Colonic mucosa (tissue), 4 donors: ENCODE measurements around the gene DCPS. TPM values are rescaled to one million over a fixed set of nuclear protein-coding genes. Genes with fewer than 3 reads are reported as not detected.

Experiments used
- DNase-seq: peaks from one replicate; pipeline ENCODE4 v3.0.0-alpha.2; 2020
- H3K27ac ChIP-seq: fragments of 200-600 bp; one replicate; pipeline ENCODE4 v1.8.0; 2021
- H3K27me3 ChIP-seq: fragments of 200-600 bp; one replicate; pipeline ENCODE4 v1.8.0; 2021
- H3K36me3 ChIP-seq: fragments of 200-600 bp; one replicate; pipeline ENCODE4 v1.8.0; 2021
- H3K4me1 ChIP-seq: fragments of 200-600 bp; one replicate; pipeline ENCODE4 v1.8.0; 2021; ENCODE audit warnings: mild to moderate bottlenecking
- H3K4me3 ChIP-seq: fragments of 200-600 bp; one replicate; pipeline ENCODE4 v1.8.0; 2021
- H3K9ac ChIP-seq, 2 donors: one replicate each; pipeline ENCODE4 v1.7.0; 2013; ENCODE audit warnings: control low read depth in 2 of 2, low read depth in 2 of 2, low read length in 2 of 2
- H3K9me3 ChIP-seq: fragments of 200-600 bp; one replicate; pipeline ENCODE4 v1.8.0; 2021
- CTCF ChIP-seq: fragments of 200-600 bp; IDR thresholded peaks from one replicate; pipeline ENCODE4 v1.8.0; 2022; ENCODE audit warnings: antibody characterized with exemption, mild to moderate bottlenecking
- intact Hi-C: fragments of 100-400 bp; cut with DNase I; formaldehyde crosslinking; loops from one replicate; pipeline ENCODE4 v1.14.1; 2022
- total RNA-seq, 2 donors: library from RNA; stranded (reverse); fragmentation: NEBNext Ultra II Directional in 1 of 2; extraction: Animal tissue kit (Norgen Biotek cat#: 25700) in 1 of 2; gene quantifications; one replicate each; pipeline ENCODE4 v1.2.1, GENCODE V29; 2021
- donor health status: healthy.
- donor health status: DM: no; HTN: no; CAD: no.
- donor health status: DM: no; HTN: no; CAD: no.

DCPS gene
- total RNA-seq, 2 donors from 2014 or later = 17.2 to 31.1 TPM

DNA sequence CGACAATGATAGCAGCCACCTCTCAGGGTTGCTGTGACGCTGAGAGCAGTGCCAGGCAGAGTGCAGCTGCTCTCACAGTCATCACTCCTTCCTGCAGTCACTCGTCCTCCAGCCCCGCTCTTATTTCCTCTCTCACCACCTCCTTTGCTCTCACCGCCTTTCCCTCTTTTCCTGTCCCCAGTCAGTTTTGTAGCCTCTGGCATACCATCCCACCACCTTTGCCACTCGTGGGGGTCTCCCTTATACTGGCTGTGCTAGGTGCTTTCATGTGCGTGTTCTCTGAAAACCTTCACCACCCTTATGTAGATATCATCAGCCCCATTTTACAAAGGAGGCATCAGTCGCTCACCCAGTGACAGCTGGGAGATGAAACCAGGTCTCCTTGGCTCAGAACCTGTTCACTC is 32.3 kb downstream of the DCPS start:
- no peak overlapping the region for H3K4me3 ChIP-seq
- no peak for DNase-seq

GRCh38 chr11:126336671-126337101 is 32.8 kb downstream of the DCPS start:
- Histone ChIP-seq H3K4me1 (no peaks in the 10 kb centered on the region), H3K36me3 (no peaks in the 10 kb centered on the region), H3K27ac (no peak overlapping the region), H3K9me3 (no peaks in the 10 kb centered on the region), H3K27me3 (no peaks in the 10 kb centered on the region), H3K4me3 (no peak overlapping the region), H3K9ac (no peak overlapping the region)
- intact Hi-C loops = no loop called here
- no peak for DNase-seq
- no peak for TF ChIP-seq CTCF

More for the DNA sequence above, 32.3 kb downstream of the DCPS start:
- H3K27me3 ChIP-seq = no peaks in the 10 kb centered on the region
- H3K36me3 ChIP-seq = no peaks in the 10 kb centered on the region
- no peak overlapping the region for H3K9ac ChIP-seq
- no peaks in the 10 kb centered on the region for H3K4me1 ChIP-seq
- intact Hi-C loops = no loop called here
- no peak overlapping the region for H3K27ac ChIP-seq
- no peak for TF ChIP-seq CTCF
- no peaks in the 10 kb centered on the region for H3K9me3 ChIP-seq

GRCh38 chr11:126337126-126337473 is 33.2 kb downstream of the DCPS start:
- no peak overlapping the region for H3K27ac ChIP-seq
- no peaks in the 10 kb centered on the region for H3K9me3 ChIP-seq
- H3K27me3 ChIP-seq = no peaks in the 10 kb centered on the region
- intact Hi-C loops = no loop called here
- TF ChIP-seq CTCF = no peak
- no peak for DNase-seq
- no peak overlapping the region for H3K9ac ChIP-seq
- H3K4me1 ChIP-seq = no peaks in the 10 kb centered on the region
- no peaks in the 10 kb centered on the region for H3K36me3 ChIP-seq
- no peak overlapping the region for H3K4me3 ChIP-seq

DNA sequence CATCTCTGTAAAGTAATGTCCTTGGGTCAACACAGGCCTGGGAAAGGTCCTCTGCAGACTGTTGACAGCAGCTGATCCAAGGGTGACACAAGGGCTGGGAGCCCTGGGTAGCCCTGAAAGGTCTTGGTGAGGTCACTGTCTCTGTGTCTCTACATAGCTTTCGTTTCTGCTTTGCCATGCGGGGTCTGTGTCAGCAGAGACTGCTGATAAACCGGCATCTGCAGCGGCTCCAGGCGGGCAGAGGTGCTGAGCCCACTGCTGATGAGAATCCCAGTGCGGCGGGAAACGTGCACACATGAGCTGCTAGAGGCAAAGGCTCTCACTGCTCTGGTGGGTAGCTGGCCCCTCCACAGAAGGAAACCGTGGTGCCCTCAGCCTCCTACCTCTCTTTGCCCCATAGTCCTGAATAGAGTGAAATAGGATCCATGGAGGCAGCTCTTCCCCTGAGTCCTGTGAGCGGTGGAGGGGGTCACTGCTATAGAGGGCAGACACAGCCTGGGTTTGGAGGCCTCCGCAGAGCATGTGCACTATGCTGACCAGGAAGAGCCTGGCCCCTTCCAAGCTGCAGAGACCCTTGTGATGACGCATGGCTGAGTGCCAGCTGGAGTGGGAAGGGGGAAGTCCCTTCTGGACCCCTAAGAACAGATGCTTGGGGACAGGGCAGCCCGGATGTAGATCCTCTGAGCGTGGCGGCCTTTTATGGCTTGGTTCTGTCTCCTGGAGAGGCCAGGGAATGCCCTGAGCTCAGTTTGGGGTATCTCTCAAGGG is 33.8 kb downstream of the DCPS start:
- Histone ChIP-seq H3K27ac (no peak overlapping the region), H3K9ac (no peak overlapping the region), H3K4me1 (no peaks in the 10 kb centered on the region), H3K27me3 (no peaks in the 10 kb centered on the region), H3K36me3 (no peaks in the 10 kb centered on the region), H3K9me3 (no peaks in the 10 kb centered on the region), H3K4me3 (no peak overlapping the region)
- TF ChIP-seq CTCF = no peak
- intact Hi-C loops = no loop called here
- no peak for DNase-seq

- no peaks in the 10 kb centered on the region for H3K9me3 ChIP-seq
- H3K27me3 ChIP-seq = no peaks in the 10 kb centered on the region
- no peak overlapping the region for H3K27ac ChIP-seq
- no peak for DNase-seq
- H3K4me1 ChIP-seq = no peaks in the 10 kb centered on the region
- H3K36me3 ChIP-seq = no peaks in the 10 kb centered on the region
- no peak overlapping the region for H3K9ac ChIP-seq
- TF ChIP-seq CTCF = no peak
- intact Hi-C loops = no loop called here
- no peak overlapping the region for H3K4me3 ChIP-seq
These were observed 34.6 kb downstream of the DCPS start for GRCh38 chr11:126338346-126339055.
